HEK293 (cell line): ENCODE data around the gene STAT5B.

Source experiments
- ZBTB7A ChIP-seq: fragments of 450-650 bp; formaldehyde crosslinking; IDR thresholded peaks from 2 replicates; pipeline ENCODE4 v1.5.1; 2016; ENCODE audit warnings: low read depth, missing biosample characterization, missing genetic modification characterization
- ZFP37 ChIP-seq: fragments of 450-650 bp; formaldehyde crosslinking; IDR thresholded peaks from 2 replicates; pipeline ENCODE4 v1.5.1; 2016; ENCODE audit warnings: missing biosample characterization, missing genetic modification characterization
- ZNF302 ChIP-seq: fragments of 450-650 bp; formaldehyde crosslinking; IDR thresholded peaks from 2 replicates; pipeline ENCODE4 v1.5.1; 2016; ENCODE audit warnings: missing biosample characterization, missing genetic modification characterization, low read depth
- ZNF350 ChIP-seq: fragments of 450-650 bp; formaldehyde crosslinking; IDR thresholded peaks from 2 replicates; pipeline ENCODE4 v1.5.0; 2017; ENCODE audit warnings: missing biosample characterization, mild to moderate bottlenecking, missing genetic modification characterization

DNA sequence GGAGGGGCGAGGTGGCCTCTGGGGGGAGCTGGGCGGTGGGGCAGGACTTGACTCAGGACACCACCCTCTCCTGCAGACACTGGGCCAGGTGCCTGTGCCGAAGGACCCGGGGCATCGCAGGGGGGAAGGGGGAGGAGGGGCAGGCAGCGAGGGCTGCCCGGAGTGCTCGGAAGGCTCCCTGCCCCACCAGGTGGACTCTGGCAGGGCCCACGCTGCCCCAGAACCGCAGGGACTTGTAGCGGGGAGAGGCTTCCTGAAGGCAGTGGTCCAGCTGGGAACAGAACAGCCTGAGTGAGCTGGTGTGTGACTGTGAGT is 86.6 kb downstream of the STAT5B start:
- no peak for TF ChIP-seq ZNF350 (tag by site-specific recombination)
- TF ChIP-seq ZFP37 (tag by site-specific recombination): no peak
- TF ChIP-seq ZNF302 (tag by site-specific recombination): no peak
- TF ChIP-seq ZBTB7A (tag by site-specific recombination): no peak
